Ovary (tissue), 9 donors: Measurements from ENCODE around the gene RHBDL1. TPM values are rescaled to one million over a fixed set of nuclear protein-coding genes. Genes with fewer than 3 reads are reported as not detected.

Experiments
- DNase-seq, 5 donors: peaks; one replicate each; pipeline ENCODE4 v3.0.0-alpha.2; 2019 to 2020
- H3K27ac ChIP-seq, 2 donors: fragments of 200-600 bp; one replicate each; pipeline versions ENCODE4 v1.5.1 to v1.8.0; 2019 to 2022
- H3K27me3 ChIP-seq: fragments of 200-600 bp; one replicate; pipeline ENCODE4 v1.8.0; 2022
- H3K36me3 ChIP-seq: fragments of 200-600 bp; sonication (generic); one replicate; pipeline ENCODE4 v1.5.1; 2019
- H3K4me1 ChIP-seq: one replicate; pipeline ENCODE4 v1.8.1; 2013; ENCODE audit warnings: mild to moderate bottlenecking, moderate library complexity; ENCODE audit not compliant: insufficient read depth
- H3K4me3 ChIP-seq: fragments of 200-600 bp; sonication (generic); one replicate; pipeline ENCODE4 v1.5.1; 2017
- H3K9me3 ChIP-seq, 2 donors: fragments of 200-600 bp in 1 of 2; sonication (generic) in 1 of 2; one replicate each; pipeline versions ENCODE4 v1.5.1 to v1.8.1; 2013 to 2019; ENCODE audit warnings: mild to moderate bottlenecking in 1 of 2, moderate library complexity in 1 of 2
- EP300 ChIP-seq: sonication (generic); formaldehyde crosslinking; IDR thresholded peaks from one replicate; pipeline ENCODE4 v1.6.1; 2017; ENCODE audit warnings: antibody characterized with exemption
- POLR2A ChIP-seq: fragments of 450-650 bp; IDR thresholded peaks from one replicate; pipeline ENCODE4 v1.6.1; 2017; ENCODE audit warnings: antibody characterized with exemption, mild to moderate bottlenecking, moderate library complexity
- WGBS, 3 donors: extraction: QIAGEN DNeasy Blood & Tissue Kit in 1 of 3; methylation state at CpG; one replicate each; pipeline versions ENCODE4 v1.1.5 to v1.1.7; 2013 to 2017; 5-methylcytosine and 5-hydroxymethylcytosine counted together
- intact Hi-C, 4 donors: fragments of 100-400 bp; cut with DNase I; formaldehyde crosslinking; loops; one replicate each; pipeline versions ENCODE4 v1.11.0 to v1.15.1; 2022 to 2023
- polyA plus RNA-seq, 2 donors: library from polyadenylated mRNA; stranded (reverse); fragments of 200-250 nt in 1 of 2; fragments of 350-450 nt in 1 of 2; fragmentation: Illumina TruSeq in 1 of 2; extraction: RNeasy Lipid Tissue Mini Kit (QIAGEN cat#74804) in 1 of 2; gene quantifications; one replicate each; pipeline ENCODE4 v1.2.3, GENCODE V29; 2013 to 2014
- total RNA-seq, 7 donors: library from RNA; depleted of rRNA in 2 of 7; stranded (reverse); fragments of >200 nt in 2 of 7; fragmentation: NEBNext Ultra II Directional in 3 of 7; extraction: Animal tissue kit (Norgen Biotek cat#: 25700) in 3 of 7; gene quantifications; one replicate each; pipeline versions ENCODE4 v1.1.0 to v1.2.4, GENCODE V29; 2016 to 2023
- TF ChIP-seq, protein P1 (sequence below), 3 donors: fragments of 450-650 bp in 2 of 3; fragments of 200-600 bp in 1 of 3; IDR thresholded peaks; one replicate each; pipeline versions ENCODE4 v1.5.1 to v1.8.0; 2016 to 2022; ENCODE audit warnings: antibody characterized with exemption in 3 of 3, mild to moderate bottlenecking in 1 of 3
- donor health status: DM: no; HTN: no; CAD: no; lungs with moderate emphysema.
- donor health status: DM: no; HTN: no; CAD: no.
- donor health status: Bipolar disorder and iron deficiency.
- donor health status: DM: yes; HTN: yes; CAD: no.
- donor health status: DM: no; HTN: no; CAD: no.
- donor health status: DM: yes; HTN: yes; CAD: no.

Gene RHBDL1
- total and polyA plus RNA-seq, 9 donors: 0.50 to 4.3 (median 1.4) TPM; not detected in 1

DNA sequence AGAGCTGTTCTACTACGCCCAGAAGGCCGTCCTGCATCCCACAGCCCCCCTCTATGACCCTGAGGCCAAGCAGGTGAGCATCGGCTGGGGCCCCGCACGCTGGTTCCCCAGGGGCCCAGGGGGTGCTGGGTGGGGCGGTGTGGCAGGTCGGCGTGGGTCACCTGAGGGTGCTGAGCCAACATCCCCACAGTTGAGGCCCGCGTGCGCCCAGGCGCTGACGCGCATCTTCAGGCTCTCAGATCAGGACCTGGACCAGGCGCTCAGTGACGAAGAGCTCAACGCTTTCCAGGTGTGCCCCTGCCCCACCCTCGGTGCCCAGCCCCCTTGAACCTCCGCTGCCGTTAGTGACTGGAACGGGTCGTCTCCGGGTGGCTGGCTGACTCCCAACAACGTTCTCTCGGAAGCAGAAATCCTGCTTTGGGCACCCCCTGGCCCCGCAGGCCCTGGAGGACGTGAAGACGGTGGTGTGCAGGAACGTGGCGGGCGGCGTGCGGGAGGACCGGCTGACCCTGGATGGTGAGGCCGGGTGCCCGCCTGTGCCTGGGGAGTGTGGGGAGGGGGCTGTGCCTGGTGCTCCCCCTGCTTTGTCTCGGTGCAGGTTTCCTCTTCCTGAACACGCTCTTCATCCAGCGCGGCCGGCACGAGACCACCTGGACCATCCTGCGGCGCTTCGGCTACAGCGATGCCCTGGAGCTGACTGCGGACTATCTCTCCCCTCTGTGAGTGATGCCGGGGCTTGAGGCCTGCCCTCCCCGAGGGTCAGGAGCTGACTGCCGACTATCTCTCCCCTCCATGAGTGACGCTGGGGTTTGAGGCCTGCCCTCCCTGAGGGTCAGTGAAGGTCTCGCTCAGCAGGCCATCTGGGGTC, 4.8 kb upstream of the RHBDL1 start:
- 87 to 89% (median 88%) methylated on average over 52 of the region's 52 CpGs for WGBS, 3 donors

DNA sequence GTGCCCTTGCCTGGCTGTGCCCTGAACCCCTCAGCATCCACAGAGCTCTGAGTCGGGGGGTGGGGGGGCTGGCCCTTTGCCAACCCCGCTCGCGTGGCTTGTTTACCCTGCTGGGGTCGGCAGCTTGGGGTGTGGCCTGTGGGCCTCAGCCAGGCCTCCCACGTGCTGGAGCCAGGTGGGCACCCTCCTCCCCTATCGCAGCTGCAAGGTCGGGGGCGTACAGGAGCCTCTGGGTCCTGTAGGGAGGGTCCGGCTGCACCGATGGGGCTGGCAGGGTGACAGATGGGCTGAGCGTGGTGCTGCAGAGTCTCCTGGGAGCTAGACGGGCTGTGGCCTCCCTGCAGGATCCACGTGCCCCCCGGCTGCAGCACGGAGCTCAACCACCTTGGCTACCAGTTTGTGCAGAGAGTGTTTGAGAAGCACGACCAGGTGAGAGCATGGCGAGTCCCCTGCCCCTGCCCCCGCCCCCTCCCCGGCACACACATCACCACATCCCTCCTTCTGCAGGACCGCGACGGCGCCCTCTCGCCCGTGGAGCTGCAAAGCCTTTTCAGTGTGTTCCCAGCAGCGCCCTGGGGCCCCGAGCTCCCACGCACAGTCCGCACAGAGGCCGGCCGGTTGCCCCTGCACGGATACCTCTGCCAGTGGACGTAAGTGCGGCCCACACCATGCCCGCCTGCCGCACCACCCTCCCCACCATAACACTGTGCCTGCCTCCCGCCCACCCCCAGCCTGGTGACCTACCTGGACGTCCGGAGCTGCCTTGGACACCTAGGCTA, 3.9 kb upstream of the RHBDL1 start:
- no peak for DNase-seq
- Histone ChIP-seq H3K36me3 (no peaks in the 10 kb centered on the region), H3K27me3 (no peaks in the 10 kb centered on the region), H3K4me1 (peaks cover 15% of the 10 kb centered on the region), H3K27ac (no peak overlapping the region), H3K9me3 (no peaks in the 10 kb centered on the region), H3K4me3 (no peak overlapping the region)
- TF ChIP-seq POLR2A (no peak), EP300 (no peak)
- TF ChIP-seq, protein P1, sequence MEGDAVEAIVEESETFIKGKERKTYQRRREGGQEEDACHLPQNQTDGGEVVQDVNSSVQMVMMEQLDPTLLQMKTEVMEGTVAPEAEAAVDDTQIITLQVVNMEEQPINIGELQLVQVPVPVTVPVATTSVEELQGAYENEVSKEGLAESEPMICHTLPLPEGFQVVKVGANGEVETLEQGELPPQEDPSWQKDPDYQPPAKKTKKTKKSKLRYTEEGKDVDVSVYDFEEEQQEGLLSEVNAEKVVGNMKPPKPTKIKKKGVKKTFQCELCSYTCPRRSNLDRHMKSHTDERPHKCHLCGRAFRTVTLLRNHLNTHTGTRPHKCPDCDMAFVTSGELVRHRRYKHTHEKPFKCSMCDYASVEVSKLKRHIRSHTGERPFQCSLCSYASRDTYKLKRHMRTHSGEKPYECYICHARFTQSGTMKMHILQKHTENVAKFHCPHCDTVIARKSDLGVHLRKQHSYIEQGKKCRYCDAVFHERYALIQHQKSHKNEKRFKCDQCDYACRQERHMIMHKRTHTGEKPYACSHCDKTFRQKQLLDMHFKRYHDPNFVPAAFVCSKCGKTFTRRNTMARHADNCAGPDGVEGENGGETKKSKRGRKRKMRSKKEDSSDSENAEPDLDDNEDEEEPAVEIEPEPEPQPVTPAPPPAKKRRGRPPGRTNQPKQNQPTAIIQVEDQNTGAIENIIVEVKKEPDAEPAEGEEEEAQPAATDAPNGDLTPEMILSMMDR (IDR thresholded peaks at IDR 0.05): no peak
- 75 to 77% (median 76%) methylated on average over 28 to 40 of the region's 40 CpGs for WGBS, 3 donors
- intact Hi-C loops: no loop called here

More for the DNA sequence above, 4.8 kb upstream of the RHBDL1 start:
- Histone ChIP-seq H3K27me3 (no peaks in the 10 kb centered on the region), H3K4me3 (no peak overlapping the region), H3K9me3 (no peaks in the 10 kb centered on the region), H3K36me3 (no peaks in the 10 kb centered on the region), H3K4me1 (peaks cover 15% of the 10 kb centered on the region), H3K27ac (no peak overlapping the region)
- intact Hi-C loops: no loop called here
- TF ChIP-seq, protein P1 (IDR thresholded peaks at IDR 0.05): no peak
- no peak for TF ChIP-seq EP300
- no peak for TF ChIP-seq POLR2A
- no peak for DNase-seq

DNA sequence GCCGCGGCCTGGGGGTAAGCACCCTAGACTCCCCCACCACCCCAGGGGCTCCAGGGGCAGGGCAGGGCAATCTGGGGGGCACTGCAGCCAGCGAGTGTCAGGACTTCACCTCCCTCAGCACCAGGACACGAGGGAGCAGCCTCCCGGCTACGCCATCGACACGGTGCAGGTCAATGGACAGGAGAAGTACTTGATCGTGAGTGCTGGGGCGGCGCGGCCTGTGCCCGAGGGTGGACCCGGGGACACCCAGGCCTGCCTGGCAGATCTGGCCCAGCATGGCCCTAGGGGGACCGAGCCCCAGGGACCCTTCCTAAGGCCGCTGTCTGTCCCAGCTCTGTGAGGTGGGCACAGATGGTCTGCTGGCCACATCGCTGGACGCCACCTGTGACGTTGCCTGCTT, 3.1 kb upstream of the RHBDL1 start:
- no peaks in the 10 kb centered on the region for H3K36me3 ChIP-seq
- no peak for DNase-seq
- intact Hi-C loops: no loop called here
- H3K27ac ChIP-seq: no peak overlapping the region
- H3K4me3 ChIP-seq: no peak overlapping the region
- no peaks in the 10 kb centered on the region for H3K9me3 ChIP-seq
- H3K4me1 ChIP-seq: peaks cover 13% of the 10 kb centered on the region
- no peaks in the 10 kb centered on the region for H3K27me3 ChIP-seq
- TF ChIP-seq, protein P1 (IDR thresholded peaks at IDR 0.05): no peak
- TF ChIP-seq POLR2A (no peak), EP300 (no peak)
- WGBS, 3 donors: 90 to 94% (median 91%) methylated on average over 13 to 19 of the region's 19 CpGs

DNA sequence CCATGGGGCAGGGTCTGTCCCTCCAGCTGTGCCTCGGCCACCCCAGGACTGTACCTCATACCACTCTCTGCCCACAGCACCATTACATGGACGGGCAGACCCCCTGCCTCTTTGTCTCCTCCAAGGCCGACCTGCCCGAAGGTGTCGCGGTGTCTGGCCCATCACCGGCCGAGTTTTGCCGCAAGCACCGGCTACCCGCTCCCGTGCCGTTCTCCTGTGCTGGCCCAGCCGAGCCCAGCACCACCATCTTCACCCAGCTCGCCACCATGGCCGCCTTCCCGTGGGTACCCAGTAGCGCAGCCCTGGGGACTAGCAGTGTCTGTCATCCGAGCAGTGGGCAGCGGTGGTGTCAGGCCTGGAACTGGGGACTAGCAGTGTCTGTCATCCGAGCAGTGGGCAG, 2.6 kb upstream of the RHBDL1 start:
- Histone ChIP-seq H3K4me3 (no peak overlapping the region), H3K27me3 (no peaks in the 10 kb centered on the region), H3K27ac (no peak overlapping the region), H3K4me1 (peaks cover 12% of the 10 kb centered on the region), H3K36me3 (no peaks in the 10 kb centered on the region), H3K9me3 (no peaks in the 10 kb centered on the region)
- 93 to 94% (median 93%) methylated on average over 16 to 21 of the region's 21 CpGs for WGBS, 3 donors
- no peak for DNase-seq
- intact Hi-C loops: no loop called here
- TF ChIP-seq, protein P1 (IDR thresholded peaks at IDR 0.05): no peak
- no peak for TF ChIP-seq POLR2A
- TF ChIP-seq EP300: no peak
